Ovary (tissue), 9 donors: Measurements from ENCODE around the gene EP300. TPM values are rescaled to one million over a fixed set of nuclear protein-coding genes. Genes with fewer than 3 reads are reported as not detected.
A peak's percentile ranks its signal among the peaks of the same experiment; 100 is the strongest.

Experiments
- DNase-seq, 5 donors: peaks; one replicate each; pipeline ENCODE4 v3.0.0-alpha.2; 2019 to 2020
- H3K27ac ChIP-seq, 2 donors: fragments of 200-600 bp; one replicate each; pipeline versions ENCODE4 v1.5.1 to v1.8.0; 2019 to 2022
- H3K27me3 ChIP-seq: fragments of 200-600 bp; one replicate; pipeline ENCODE4 v1.8.0; 2022
- H3K36me3 ChIP-seq: fragments of 200-600 bp; sonication (generic); one replicate; pipeline ENCODE4 v1.5.1; 2019
- H3K4me1 ChIP-seq: one replicate; pipeline ENCODE4 v1.8.1; 2013; ENCODE audit warnings: mild to moderate bottlenecking, moderate library complexity; ENCODE audit not compliant: insufficient read depth
- H3K4me3 ChIP-seq: fragments of 200-600 bp; sonication (generic); one replicate; pipeline ENCODE4 v1.5.1; 2017
- H3K9me3 ChIP-seq, 2 donors: fragments of 200-600 bp in 1 of 2; sonication (generic) in 1 of 2; one replicate each; pipeline versions ENCODE4 v1.5.1 to v1.8.1; 2013 to 2019; ENCODE audit warnings: mild to moderate bottlenecking in 1 of 2, moderate library complexity in 1 of 2
- EP300 ChIP-seq: sonication (generic); formaldehyde crosslinking; IDR thresholded peaks from one replicate; pipeline ENCODE4 v1.6.1; 2017; ENCODE audit warnings: antibody characterized with exemption
- POLR2A ChIP-seq: fragments of 450-650 bp; IDR thresholded peaks from one replicate; pipeline ENCODE4 v1.6.1; 2017; ENCODE audit warnings: antibody characterized with exemption, mild to moderate bottlenecking, moderate library complexity
- whole genome bisulfite sequencing, 3 donors: extraction: QIAGEN DNeasy Blood & Tissue Kit in 1 of 3; methylation state at CpG; one replicate each; pipeline versions ENCODE4 v1.1.5 to v1.1.7; 2013 to 2017; 5-methylcytosine and 5-hydroxymethylcytosine counted together
- intact Hi-C, 4 donors: fragments of 100-400 bp; cut with DNase I; formaldehyde crosslinking; loops; one replicate each; pipeline versions ENCODE4 v1.11.0 to v1.15.1; 2022 to 2023
- microRNA counts: library from miRNA; unstranded; fragments of <30 nt; microRNA quantifications from one replicate; lab custom pipeline; 2016
- polyA plus RNA-seq, 2 donors: library from polyadenylated mRNA; stranded (reverse); fragments of 200-250 nt in 1 of 2; fragments of 350-450 nt in 1 of 2; fragmentation: Illumina TruSeq in 1 of 2; extraction: RNeasy Lipid Tissue Mini Kit (QIAGEN cat#74804) in 1 of 2; gene quantifications; one replicate each; pipeline ENCODE4 v1.2.3, GENCODE V29; 2013 to 2014
- small RNA-seq: library from RNA; depleted of rRNA; stranded (forward); fragments of <200 nt; gene quantifications from one replicate; pipeline ENCODE3, GENCODE V24; 2016
- total RNA-seq, 7 donors: library from RNA; depleted of rRNA in 2 of 7; stranded (reverse); fragments of >200 nt in 2 of 7; fragmentation: NEBNext Ultra II Directional in 3 of 7; extraction: Animal tissue kit (Norgen Biotek cat#: 25700) in 3 of 7; gene quantifications; one replicate each; pipeline versions ENCODE4 v1.1.0 to v1.2.4, GENCODE V29; 2016 to 2023
- TF ChIP-seq, protein P1 (sequence below), 3 donors: fragments of 450-650 bp in 2 of 3; fragments of 200-600 bp in 1 of 3; IDR thresholded peaks; one replicate each; pipeline versions ENCODE4 v1.5.1 to v1.8.0; 2016 to 2022; ENCODE audit warnings: antibody characterized with exemption in 3 of 3, mild to moderate bottlenecking in 1 of 3
- donor health status: DM: no; HTN: no; CAD: no; lungs with moderate emphysema.
- donor health status: DM: no; HTN: no; CAD: no.
- donor health status: Bipolar disorder and iron deficiency.
- donor health status: DM: yes; HTN: yes; CAD: no.
- donor health status: DM: no; HTN: no; CAD: no.
- donor health status: DM: yes; HTN: yes; CAD: no.

Gene EP300
- total and polyA plus RNA-seq, 9 donors: 23.6 to 86.2 (median 69.0) TPM

DNA sequence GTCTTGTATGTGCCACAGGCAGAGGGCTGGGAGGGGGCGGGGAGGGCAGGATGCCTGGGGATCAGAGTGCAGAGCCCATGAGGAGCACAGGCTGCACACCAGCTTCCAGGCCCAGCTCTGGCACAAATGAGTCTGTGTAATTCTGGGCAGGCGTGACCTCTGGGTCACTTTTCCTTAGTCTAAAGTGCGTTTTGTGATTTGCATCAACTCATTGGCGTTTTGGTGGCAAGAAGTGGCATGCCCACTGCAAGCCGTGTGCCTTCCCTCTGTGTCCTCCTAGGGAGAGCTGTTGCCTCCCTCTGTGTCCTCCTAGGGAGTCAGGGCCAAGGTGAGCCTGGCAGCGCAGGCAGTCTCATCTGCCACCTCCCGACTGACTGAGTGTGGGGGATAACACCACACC is 131.1 kb downstream of the EP300 start:
- intact Hi-C loops: no loop called here
- Histone ChIP-seq H3K9me3 (no peaks in the 10 kb centered on the region), H3K36me3 (no peaks in the 10 kb centered on the region), H3K27ac (no peak overlapping the region), H3K4me3 (no peak overlapping the region), H3K4me1 (no peaks in the 10 kb centered on the region), H3K27me3 (no peaks in the 10 kb centered on the region)
- TF ChIP-seq, protein P1, sequence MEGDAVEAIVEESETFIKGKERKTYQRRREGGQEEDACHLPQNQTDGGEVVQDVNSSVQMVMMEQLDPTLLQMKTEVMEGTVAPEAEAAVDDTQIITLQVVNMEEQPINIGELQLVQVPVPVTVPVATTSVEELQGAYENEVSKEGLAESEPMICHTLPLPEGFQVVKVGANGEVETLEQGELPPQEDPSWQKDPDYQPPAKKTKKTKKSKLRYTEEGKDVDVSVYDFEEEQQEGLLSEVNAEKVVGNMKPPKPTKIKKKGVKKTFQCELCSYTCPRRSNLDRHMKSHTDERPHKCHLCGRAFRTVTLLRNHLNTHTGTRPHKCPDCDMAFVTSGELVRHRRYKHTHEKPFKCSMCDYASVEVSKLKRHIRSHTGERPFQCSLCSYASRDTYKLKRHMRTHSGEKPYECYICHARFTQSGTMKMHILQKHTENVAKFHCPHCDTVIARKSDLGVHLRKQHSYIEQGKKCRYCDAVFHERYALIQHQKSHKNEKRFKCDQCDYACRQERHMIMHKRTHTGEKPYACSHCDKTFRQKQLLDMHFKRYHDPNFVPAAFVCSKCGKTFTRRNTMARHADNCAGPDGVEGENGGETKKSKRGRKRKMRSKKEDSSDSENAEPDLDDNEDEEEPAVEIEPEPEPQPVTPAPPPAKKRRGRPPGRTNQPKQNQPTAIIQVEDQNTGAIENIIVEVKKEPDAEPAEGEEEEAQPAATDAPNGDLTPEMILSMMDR (IDR thresholded peaks at IDR 0.05): no peak
- TF ChIP-seq EP300 (no peak), POLR2A (no peak)
- DNase-seq: no peak
- 77 to 88% (median 88%) methylated on average over 7 of the region's 7 CpGs for WGBS, 3 donors

DNA sequence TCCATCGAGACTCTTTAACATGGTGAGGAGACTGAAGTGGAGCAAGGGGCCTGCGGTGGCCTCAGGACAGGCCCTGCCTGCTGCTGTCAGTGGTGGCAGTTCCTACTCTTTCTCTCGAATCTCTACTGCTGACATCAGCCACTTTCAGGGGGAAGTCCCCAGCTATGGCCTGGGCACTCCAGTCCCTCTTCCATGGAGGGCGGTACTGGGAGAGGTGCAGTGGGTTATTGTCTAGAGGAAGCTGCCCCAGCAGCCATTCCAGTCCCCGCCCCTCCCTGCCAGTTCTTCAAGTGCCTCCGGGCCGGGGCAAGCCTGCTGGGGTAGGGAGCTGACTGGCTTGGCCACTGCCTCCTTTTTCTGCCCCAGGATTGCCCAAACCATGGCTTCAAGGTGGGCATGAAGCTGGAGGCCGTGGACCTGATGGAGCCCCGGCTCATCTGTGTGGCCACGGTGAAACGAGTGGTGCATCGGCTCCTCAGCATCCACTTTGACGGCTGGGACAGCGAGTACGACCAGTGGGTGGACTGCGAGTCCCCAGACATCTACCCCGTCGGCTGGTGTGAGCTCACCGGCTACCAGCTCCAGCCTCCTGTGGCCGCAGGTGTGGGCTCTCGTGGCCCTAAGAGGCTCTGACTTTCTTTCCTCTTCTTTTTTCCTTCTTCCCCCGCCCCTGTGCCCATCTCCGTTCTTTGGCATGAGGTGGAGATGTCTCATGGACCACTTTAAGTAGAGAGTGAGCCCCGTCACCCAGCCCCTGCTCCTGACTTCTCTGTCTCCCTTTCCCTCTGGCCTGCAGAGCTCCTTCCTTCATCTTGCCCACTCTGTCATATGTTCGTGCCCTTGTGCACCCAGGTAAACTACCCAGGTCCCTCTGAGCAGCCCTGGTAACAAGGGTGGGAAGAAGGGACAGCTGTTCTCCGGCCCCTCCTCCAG is 134.6 kb downstream of the EP300 start:
- TF ChIP-seq POLR2A (no peak), EP300 (no peak)
- TF ChIP-seq, protein P1 (IDR thresholded peaks at IDR 0.05): no peak
- DNase-seq: no peak

DNA sequence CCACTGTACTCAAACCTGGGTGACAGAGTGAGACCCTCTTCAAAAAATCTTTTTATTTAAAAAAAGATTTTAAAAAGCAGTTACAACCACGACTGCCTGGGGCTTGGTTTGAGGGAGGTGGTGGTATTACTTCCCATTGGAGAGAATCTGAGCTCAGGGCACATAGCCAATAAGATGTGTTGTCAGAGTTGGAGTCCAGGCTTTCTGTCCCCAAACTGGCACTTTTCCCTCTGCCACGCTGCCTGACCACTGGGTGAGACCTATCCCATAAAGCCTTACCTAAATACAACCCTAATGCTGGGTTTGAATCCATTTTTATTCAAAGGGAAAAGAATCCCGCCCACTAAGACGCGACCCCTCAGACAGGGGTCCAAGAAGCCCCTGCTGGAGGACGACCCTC is 136.8 kb downstream of the EP300 start:
- intact Hi-C loops: no loop called here
- TF ChIP-seq, protein P1 (IDR thresholded peaks at IDR 0.05): no peak
- no peak for TF ChIP-seq POLR2A
- no peak for TF ChIP-seq EP300
- no peaks in the 10 kb centered on the region for H3K9me3 ChIP-seq
- peaks cover 4% of the 10 kb centered on the region for H3K4me1 ChIP-seq
- no peak for DNase-seq
- 85 to 91% (median 90%) methylated on average over 6 of the region's 6 CpGs for WGBS, 3 donors
- no peak overlapping the region for H3K27ac ChIP-seq
- no peak overlapping the region for H3K4me3 ChIP-seq
- no peaks in the 10 kb centered on the region for H3K36me3 ChIP-seq
- no peaks in the 10 kb centered on the region for H3K27me3 ChIP-seq

More for the DNA sequence above, 134.6 kb downstream of the EP300 start:
- whole genome bisulfite sequencing, 3 donors: 91 to 93% (median 91%) methylated on average over 26 of the region's 26 CpGs
- intact Hi-C loops: no loop called here
- Histone ChIP-seq H3K4me3 (no peak overlapping the region), H3K36me3 (no peaks in the 10 kb centered on the region), H3K4me1 (no peaks in the 10 kb centered on the region), H3K27me3 (no peaks in the 10 kb centered on the region), H3K27ac (no peak overlapping the region), H3K9me3 (no peaks in the 10 kb centered on the region)

MicroRNAs within 50 kb of the gene (microRNA counts, 767-probe panel; counts per million panel counts)
- 530 counts per million, percentile 78 among the panel's probes with 10 or more counts for microRNA hsa-miR-1281 (lab: Ali Mortazavi, UCI)

Small RNAs within 50 kb of the gene (small RNA-seq; reads per million reads assigned to genes)
- not detected for gene RF00019
- not detected for gene RNU6-375P

Other genes with a start within 250 kb of the EP300 start
- 100 to 1,000 TPM; 243 to 935 (median 602) TPM for gene ST13, start 236.0 kb upstream of the EP300 start, total RNA-seq
- gene ST13, start 236.0 kb upstream of the EP300 start, polyA plus RNA-seq: 1,000 to 10,000 TPM in 1 of 2 donors, 100 to 1,000 TPM in 1; 650 to 1,503 TPM
- 10 to 100 TPM; 12.4 to 28.8 (median 21.3) TPM for gene XPNPEP3, start 235.4 kb upstream of the EP300 start, total RNA-seq
- 10 to 100 TPM in 1 of 2 donors, 1 to 10 TPM in 1; 7.4 to 12.9 TPM for gene XPNPEP3, start 235.4 kb upstream of the EP300 start, polyA plus RNA-seq
- not detected for gene DNAJB7, start 230.5 kb upstream of the EP300 start, total RNA-seq
- not detected for gene DNAJB7, start 230.5 kb upstream of the EP300 start, polyA plus RNA-seq
- gene RBX1, start 141.2 kb upstream of the EP300 start, total RNA-seq: 10 to 100 TPM; 22.3 to 45.1 (median 38.7) TPM
- gene RBX1, start 141.2 kb upstream of the EP300 start, polyA plus RNA-seq: 10 to 100 TPM; 34.4 to 42.8 TPM
- gene L3MBTL2, start 112.7 kb downstream of the EP300 start, total RNA-seq: 10 to 100 TPM in 6 of 7 donors, 1 to 10 TPM in 1; 8.9 to 32.1 (median 25.6) TPM
- 10 to 100 TPM; 14.8 to 20.7 TPM for gene L3MBTL2, start 112.7 kb downstream of the EP300 start, polyA plus RNA-seq
- 1 to 10 TPM; 1.7 to 6.2 (median 2.6) TPM for gene CHADL, start 148.3 kb downstream of the EP300 start, total RNA-seq
- gene CHADL, start 148.3 kb downstream of the EP300 start, polyA plus RNA-seq: 1 to 10 TPM in 1 of 2 donors, under 1 TPM in 1; 0.08 to 4.4 TPM
- 10 to 100 TPM; 17.2 to 37.9 (median 33.7) TPM for gene RANGAP1, start 193.6 kb downstream of the EP300 start, total RNA-seq
- 10 to 100 TPM; 27.4 to 31.5 TPM for gene RANGAP1, start 193.6 kb downstream of the EP300 start, polyA plus RNA-seq
- 10 to 100 TPM; 27.3 to 96.5 (median 88.0) TPM for gene ZC3H7B, start 208.9 kb downstream of the EP300 start, total RNA-seq
- 10 to 100 TPM; 30.7 to 63.1 TPM for gene ZC3H7B, start 208.9 kb downstream of the EP300 start, polyA plus RNA-seq